Ammon's horn (tissue), 1 donor: ENCODE results near the gene C5orf47.

ENCODE experiments used
- DNase-seq: peaks from one replicate; pipeline ENCODE4 v3.0.0-alpha.2; 2016; ENCODE audit warnings: low spot score

C5orf47 gene

GRCh38 chr5:174044466-174045254, 55.7 kb downstream of the C5orf47 start:
- DNase-seq, result no peak

DNA sequence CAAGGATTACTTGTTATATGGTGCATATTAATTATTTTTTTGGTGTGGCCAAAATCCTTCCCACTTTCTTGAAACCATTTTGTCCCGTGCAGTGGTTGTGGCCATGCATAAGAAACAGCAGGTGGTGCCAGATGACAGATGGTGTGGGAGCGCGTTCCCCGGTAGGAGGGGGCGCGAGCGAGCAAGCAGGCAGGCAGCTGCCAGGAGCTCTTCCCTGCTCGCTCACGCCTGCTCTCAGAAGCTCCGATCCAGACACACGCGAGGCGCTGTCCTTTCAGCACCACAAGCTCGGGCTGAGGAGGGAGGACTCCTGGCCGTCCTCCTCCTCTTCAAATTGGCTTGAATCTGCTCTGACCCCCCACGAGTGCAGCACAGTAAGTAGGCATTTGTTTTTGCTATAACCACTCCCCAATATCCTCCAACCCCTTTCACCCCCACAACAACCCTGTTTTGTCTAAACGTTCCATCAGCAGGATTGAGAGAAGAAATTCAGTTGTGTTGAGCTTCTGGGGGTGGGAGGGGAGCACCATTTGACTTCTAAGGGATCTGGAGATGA, 56.6 kb downstream of the C5orf47 start, which contains the start of gene NSG2:
TSS of gene NSG2 (plus strand) at position 237 of the 556 bp plus-strand sequence. CDS start 1,050 bp downstream, outside the sequence.
- DNase-seq, result peak; percentile 97

DNA sequence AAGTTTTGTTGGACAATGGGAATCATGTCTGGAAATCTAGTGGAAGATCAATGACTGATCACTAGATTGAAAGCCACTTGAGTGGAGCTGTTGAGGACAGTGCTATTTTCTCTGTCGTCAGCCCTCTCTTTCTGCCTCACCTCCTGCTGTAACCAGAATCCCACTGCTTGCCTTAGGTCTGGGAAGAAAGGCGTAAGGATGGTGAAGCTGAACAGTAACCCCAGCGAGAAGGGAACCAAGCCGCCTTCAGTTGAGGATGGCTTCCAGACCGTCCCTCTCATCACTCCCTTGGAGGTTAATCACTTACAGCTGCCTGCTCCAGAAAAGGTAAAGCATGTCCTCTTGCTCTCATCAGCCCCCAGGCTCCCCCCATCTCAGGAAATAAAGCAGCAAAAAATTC, 57.6 kb downstream of the C5orf47 start:
- no peak for DNase-seq

- no peak for DNase-seq
Measured at GRCh38 chr5:174047472-174048099, 58.6 kb downstream of the C5orf47 start.

GRCh38 chr5:174052636-174053035, 63.7 kb downstream of the C5orf47 start:
- DNase-seq, result no peak

DNA sequence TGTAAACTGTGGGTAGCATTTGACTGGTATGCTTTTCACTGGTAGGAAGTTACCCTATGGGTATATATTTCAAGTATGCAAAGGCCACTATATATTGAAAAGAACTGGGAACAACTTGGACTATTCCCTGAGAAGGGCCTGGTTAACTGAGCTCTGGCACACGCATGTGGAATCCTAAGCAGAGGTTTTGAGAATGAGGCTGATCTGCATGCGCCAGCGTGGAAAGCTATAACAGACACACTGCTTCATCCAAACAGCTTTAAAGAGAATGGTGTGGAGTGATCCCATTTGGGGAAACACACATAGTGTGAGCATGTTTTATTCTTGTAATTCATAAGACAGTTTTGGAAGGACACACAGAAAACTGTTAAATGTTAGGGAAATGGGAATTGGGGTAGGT, 64.9 kb downstream of the C5orf47 start:
- peak; percentile 29 for DNase-seq
